ENCODE measurements around the gene MIEF1. TPM values are rescaled to one million over a fixed set of nuclear protein-coding genes. Genes with fewer than 3 reads are reported as not detected.
A peak's percentile ranks its signal among the peaks of the same experiment; 100 is the strongest.

Gene MIEF1
- total RNA-seq, 4 donors from 2014 or later: 11.4 to 25.4 (median 12.9) TPM

DNA sequence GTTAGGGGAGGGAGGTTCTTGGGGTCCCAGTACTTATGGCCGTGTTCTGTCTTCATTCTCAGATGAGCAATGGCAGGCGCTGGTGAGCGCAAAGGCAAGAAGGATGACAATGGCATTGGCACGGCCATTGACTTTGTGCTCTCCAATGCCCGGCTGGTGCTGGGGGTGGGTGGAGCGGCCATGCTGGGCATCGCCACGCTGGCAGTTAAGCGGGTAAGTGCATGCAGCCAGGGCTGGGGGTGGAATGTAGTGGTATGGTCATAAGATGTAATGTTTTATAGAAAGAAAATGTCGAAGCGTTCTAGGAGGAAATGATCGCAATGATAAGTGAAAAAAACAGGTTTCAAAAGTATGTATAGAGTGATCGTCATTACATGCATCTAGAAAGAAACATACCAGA is 9.1 kb downstream of the MIEF1 start:
- Histone ChIP-seq H3K27me3 (no peaks in the 10 kb centered on the region), H3K4me1 (no peaks in the 10 kb centered on the region), H3K9me3 (no peaks in the 10 kb centered on the region), H3K36me3 (peaks cover 0 to 87% of the 10 kb centered on the region in 2 donors), H3K27ac (no peak overlapping the region), H3K4me3 (no peak overlapping the region)
- intact Hi-C loops (cut with DNase I; ENCODE audit: low total_unique reads) (no loop called here), in situ Hi-C loops (cut with MboI; ENCODE audit: low sequenced_read_pairs in 4 of 4) (loop anchor here in 2 of 4 donors (10.0 to 25.0 kb wide), 3 partner anchors 106 to 349 kb away; partner anchors contain the start of genes CBX7 (in 2 of the 2) and RPL3 (in 1 of the 2))
- DNase-seq (no peak), ATAC-seq (no peak)
- no peak for TF ChIP-seq POLR2A (IDR thresholded peaks at IDR 0.05)
- TF ChIP-seq, protein P1, sequence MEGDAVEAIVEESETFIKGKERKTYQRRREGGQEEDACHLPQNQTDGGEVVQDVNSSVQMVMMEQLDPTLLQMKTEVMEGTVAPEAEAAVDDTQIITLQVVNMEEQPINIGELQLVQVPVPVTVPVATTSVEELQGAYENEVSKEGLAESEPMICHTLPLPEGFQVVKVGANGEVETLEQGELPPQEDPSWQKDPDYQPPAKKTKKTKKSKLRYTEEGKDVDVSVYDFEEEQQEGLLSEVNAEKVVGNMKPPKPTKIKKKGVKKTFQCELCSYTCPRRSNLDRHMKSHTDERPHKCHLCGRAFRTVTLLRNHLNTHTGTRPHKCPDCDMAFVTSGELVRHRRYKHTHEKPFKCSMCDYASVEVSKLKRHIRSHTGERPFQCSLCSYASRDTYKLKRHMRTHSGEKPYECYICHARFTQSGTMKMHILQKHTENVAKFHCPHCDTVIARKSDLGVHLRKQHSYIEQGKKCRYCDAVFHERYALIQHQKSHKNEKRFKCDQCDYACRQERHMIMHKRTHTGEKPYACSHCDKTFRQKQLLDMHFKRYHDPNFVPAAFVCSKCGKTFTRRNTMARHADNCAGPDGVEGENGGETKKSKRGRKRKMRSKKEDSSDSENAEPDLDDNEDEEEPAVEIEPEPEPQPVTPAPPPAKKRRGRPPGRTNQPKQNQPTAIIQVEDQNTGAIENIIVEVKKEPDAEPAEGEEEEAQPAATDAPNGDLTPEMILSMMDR (IDR thresholded peaks at IDR 0.05 in 4 of 5, conservative IDR thresholded peaks at IDR 0.05 in 1 of 5): no peak

DNA sequence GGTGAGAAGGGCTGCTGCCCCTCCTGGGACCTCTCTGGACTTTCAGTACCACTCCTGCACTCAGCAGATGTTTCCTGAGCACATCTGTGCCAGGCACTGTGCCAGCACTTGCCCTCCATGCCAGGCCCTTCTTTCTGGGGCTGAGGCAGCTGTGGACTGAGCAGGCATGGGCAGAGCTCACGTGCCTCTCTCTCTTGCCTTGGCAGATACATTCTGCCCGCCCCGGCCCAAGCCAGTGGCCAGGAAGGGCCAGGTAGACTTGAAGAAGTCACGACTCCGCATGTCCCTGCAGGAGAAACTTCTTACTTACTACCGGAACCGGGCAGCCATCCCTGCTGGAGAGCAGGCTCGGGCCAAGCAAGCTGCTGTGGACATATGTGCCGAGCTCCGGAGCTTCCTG is 9.9 kb downstream of the MIEF1 start:
- in situ Hi-C loops (cut with MboI; ENCODE audit: low sequenced_read_pairs in 4 of 4) (loop anchor here in 2 of 4 donors (10.0 to 25.0 kb wide), 3 partner anchors 107 to 350 kb away; partner anchors contain the start of genes CBX7 (in 2 of the 2) and RPL3 (in 1 of the 2)), intact Hi-C loops (cut with DNase I; ENCODE audit: low total_unique reads) (no loop called here)
- no peak overlapping the region for H3K27ac ChIP-seq
- H3K27me3 ChIP-seq: no peaks in the 10 kb centered on the region
- no peak overlapping the region for H3K4me3 ChIP-seq
- no peaks in the 10 kb centered on the region for H3K4me1 ChIP-seq
- H3K9me3 ChIP-seq: no peaks in the 10 kb centered on the region
- no peak for TF ChIP-seq POLR2A (IDR thresholded peaks at IDR 0.05)
- TF ChIP-seq, protein P1 (IDR thresholded peaks at IDR 0.05 in 4 of 5, conservative IDR thresholded peaks at IDR 0.05 in 1 of 5): no peak
- peaks cover 0 to 79% of the 10 kb centered on the region in 2 donors for H3K36me3 ChIP-seq
- ATAC-seq: no peak
- DNase-seq: no peak

DNA sequence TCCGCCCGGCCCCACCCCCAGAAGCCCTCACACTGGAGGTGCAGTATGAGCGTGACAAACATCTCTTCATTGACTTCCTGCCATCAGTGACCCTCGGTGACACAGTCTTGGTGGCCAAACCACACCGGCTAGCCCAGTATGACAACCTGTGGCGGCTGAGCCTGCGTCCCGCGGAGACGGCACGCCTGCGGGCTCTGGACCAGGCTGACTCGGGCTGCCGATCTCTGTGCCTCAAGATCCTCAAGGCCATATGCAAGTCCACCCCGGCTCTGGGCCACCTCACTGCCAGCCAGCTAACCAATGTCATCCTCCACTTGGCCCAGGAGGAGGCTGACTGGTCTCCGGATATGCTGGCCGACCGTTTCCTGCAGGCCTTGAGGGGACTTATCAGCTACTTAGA is 11.7 kb downstream of the MIEF1 start:
- Histone ChIP-seq H3K9me3 (no peaks in the 10 kb centered on the region), H3K4me3 (no peak overlapping the region), H3K36me3 (peaks cover 0 to 67% of the 10 kb centered on the region in 2 donors), H3K27me3 (no peaks in the 10 kb centered on the region), H3K27ac (peak overlapping the region in 1 of 4 donors; percentile 44), H3K4me1 (peaks cover 6 to 9% of the 10 kb centered on the region in 2 donors)
- TF ChIP-seq, protein P1 (IDR thresholded peaks at IDR 0.05 in 4 of 5, conservative IDR thresholded peaks at IDR 0.05 in 1 of 5): no peak
- no peak for TF ChIP-seq POLR2A (IDR thresholded peaks at IDR 0.05)
- ATAC-seq (no peak), DNase-seq (no peak)
- intact Hi-C loops (cut with DNase I; ENCODE audit: low total_unique reads) (no loop called here), in situ Hi-C loops (cut with MboI; ENCODE audit: low sequenced_read_pairs in 4 of 4) (loop anchor here in 2 of 4 donors (10.0 to 25.0 kb wide), 3 partner anchors 109 to 351 kb away; partner anchors contain the start of genes CBX7 (in 2 of the 2) and RPL3 (in 1 of the 2))

DNA sequence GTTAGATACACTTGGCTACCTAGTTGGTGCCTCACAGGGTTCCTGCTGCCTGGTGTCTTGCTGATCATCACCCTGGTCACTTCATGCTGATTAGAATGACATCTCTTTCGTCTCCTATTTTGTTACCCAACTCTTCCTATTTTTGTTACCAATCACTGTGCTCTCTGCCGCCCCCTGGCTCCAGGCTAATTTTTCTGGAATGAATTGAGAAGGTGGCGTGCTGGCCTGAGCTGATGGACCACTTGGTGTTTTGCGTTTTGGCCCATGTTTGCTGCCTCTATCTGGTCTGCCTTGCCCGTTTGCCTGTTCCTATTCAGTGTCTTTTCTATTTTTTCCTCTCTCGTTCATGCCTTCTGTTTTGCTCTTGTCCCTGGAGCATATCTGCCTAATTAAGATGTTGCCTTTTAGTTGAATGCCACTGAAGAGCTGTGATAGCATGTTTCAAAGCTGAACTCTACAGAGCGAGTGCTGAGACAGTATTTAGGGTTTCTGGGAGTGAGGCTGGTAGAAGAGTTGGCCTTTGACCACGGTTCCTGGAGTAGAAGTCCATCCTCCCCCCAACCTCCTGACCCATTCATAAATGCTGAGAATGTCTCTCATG is 12.4 kb downstream of the MIEF1 start:
- peaks cover 0 to 64% of the 10 kb centered on the region in 2 donors for H3K36me3 ChIP-seq
- no peak overlapping the region for H3K4me3 ChIP-seq
- peaks cover 13 to 15% of the 10 kb centered on the region in 2 donors for H3K4me1 ChIP-seq
- no peaks in the 10 kb centered on the region for H3K9me3 ChIP-seq
- ATAC-seq (peak in 1 of 2 donors; percentile 20), DNase-seq (no peak)
- intact Hi-C loops (cut with DNase I; ENCODE audit: low total_unique reads): no loop called here
- no peak for TF ChIP-seq POLR2A (IDR thresholded peaks at IDR 0.05)
- TF ChIP-seq, protein P1 (IDR thresholded peaks at IDR 0.05 in 4 of 5, conservative IDR thresholded peaks at IDR 0.05 in 1 of 5): peak; percentile 48 to 75 (median 62)
- in situ Hi-C loops (cut with MboI; ENCODE audit: low sequenced_read_pairs in 4 of 4): loop anchor here in 2 of 4 donors (10.0 to 25.0 kb wide), 3 partner anchors 110 to 352 kb away; partner anchors contain the start of genes CBX7 (in 2 of the 2) and RPL3 (in 1 of the 2)
- no peaks in the 10 kb centered on the region for H3K27me3 ChIP-seq
- H3K27ac ChIP-seq: peak overlapping the region in 1 of 4 donors; percentile 44

Measured in gastrocnemius medialis (tissue), 4 donors.